ENCODE measurements around the gene SDK1.
"Not testable (repeated sequence)": the region's sequence is repeated elsewhere in the genome, so short reads cannot be mapped to it uniquely, and the experiment has no call there.

The SDK1 gene

DNA sequence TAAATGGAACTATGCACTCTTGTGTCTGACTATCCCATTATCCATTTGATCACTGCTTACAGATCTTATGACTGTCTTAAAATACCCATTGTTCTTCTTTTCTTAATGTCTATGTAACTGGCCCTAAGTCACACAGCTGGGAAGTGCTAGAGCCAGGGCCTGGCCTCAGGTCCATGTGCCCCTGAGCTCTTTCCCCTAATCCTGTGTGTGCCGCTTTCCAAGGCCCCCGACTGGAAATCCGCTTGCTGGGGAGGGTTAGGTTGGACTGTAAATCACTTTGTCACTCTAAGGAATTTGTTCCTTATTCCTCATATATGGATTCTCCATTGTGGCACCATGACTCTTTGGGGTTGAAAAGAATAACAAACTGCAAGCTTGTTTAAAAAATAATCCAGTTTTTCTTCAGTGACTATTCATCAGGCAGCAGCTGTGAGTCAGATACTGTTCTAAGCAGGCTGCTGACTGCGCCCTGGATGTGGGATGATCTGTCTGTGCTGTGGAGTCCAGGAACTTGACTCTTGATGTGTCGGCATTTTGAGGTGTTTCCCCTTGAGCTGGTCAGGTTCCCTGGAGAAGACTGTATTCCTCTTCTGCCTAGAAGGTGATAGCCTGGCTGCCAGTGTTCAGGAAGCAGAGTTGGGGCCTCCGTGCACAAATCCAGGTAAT lies 236.3 kb downstream of the SDK1 start:
- no peak for DNase-seq (ENCODE audit: low read depth in 2 of 2)

DNA sequence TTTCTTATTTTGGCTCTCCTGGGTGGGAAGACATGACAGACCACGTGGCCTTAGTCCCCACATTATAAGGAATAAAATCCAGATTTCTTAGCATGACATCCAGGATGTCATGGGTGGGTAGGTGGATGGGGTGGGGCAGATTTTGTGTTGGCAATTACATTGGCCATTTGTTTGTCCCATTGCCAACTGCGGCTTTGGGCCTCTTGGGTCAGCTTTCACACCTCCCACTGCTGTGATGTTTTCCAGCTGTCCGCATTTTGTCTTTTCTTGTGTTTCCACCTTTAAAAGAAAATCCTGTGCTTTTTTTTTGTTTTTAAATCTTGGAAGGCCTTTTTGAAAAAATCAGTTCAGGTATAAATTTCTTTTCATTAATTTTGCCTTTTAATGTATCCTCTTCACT lies 237.0 kb downstream of the SDK1 start:
- no peak for DNase-seq (ENCODE audit: low read depth in 2 of 2)

DNA sequence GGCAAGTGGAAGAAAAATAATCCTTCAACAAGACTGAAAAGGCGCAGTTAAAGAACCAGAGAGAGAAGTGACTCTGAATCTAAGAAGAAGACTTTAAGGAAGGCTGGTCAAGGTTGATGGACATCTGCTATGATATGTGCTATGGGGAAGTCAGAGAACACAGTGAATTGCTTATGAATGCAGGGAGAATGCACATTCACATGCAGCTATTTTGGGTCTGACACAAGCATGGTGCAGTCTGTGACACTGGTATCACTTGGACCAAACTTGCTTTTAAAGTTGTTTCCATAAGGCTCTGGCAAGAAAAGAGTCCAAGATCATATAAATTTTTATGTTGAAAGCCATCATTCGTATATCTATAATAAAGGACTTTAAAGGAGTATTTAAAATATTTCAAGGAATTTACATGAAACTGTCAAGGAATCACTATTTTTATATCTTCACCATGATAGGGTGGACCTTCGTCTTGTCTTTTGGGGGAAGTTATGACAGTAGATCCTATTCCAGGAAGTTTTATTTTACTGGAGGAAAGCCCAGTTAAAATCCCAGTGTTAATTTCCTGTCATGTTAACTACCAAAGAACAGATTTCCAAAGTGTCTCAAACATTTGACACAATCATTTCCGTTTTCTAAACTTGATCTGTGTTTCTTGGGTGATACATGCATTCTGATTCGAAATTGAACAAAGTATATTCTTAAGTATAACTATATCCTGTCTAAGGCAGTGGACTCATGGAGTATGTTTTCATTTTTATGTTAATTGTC lies 239.6 kb downstream of the SDK1 start:
- DNase-seq (ENCODE audit: low read depth in 2 of 2), result no peak

DNA sequence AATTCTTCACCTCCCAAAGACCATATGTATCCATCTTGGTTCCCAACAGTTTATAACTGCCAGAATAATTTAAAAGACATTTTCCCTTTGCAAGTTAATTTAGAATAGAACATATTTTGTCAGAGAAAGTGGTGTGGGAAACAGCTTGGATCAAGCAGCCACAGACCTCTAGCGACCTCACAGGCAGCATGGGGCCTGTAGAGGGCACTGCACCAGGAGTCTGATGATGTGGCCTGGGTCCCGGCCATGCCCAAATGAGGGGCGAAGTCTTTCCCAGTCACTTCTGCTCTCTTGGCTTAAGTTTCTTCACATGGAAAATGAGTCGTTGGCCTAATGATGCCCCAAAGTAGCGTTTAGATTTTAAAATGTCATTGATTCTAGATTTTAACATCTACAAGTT lies 243.2 kb downstream of the SDK1 start:
- no peak for DNase-seq (ENCODE audit: low read depth in 2 of 2)

DNA sequence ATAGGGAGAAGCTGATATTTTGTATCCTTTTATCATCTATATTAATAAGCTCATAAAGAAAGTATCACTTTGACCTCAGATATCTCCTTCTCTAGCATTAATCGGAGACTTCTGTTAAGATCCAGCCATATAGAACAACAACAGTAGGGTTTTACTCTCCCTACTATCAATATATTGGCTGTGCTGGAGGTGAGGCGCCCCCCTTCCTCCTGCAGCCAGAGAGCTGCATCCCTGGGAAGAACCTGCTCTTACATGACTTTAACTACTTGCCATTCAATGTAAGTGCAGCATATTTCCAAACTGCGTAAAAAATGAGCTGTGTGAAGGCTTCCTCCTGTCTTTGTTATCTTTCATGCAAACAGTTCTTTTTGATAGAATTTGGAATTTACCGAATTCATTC lies 247.8 kb downstream of the SDK1 start:
- DNase-seq (ENCODE audit: low read depth in 2 of 2), result no peak

DNA sequence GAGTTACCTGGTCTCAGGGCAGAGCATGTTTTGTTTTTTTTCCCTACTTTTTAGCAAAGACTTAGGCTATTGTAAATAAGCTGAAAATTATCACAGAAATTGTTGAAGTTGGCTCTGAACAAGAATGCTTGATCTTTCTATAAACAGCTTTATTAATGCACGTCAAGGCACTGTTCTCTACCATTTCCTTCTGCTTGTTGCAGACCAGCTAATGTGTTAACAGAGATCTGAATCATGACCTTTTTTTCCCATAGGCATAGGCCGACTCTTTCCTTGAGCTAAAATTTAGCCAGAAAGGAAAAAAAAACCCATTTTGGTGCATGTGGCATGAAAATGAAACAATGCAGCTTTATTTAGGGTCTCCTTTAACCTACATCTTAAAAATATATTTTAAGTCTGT lies 248.5 kb downstream of the SDK1 start:
- no peak for DNase-seq (ENCODE audit: low read depth in 2 of 2)

DNA sequence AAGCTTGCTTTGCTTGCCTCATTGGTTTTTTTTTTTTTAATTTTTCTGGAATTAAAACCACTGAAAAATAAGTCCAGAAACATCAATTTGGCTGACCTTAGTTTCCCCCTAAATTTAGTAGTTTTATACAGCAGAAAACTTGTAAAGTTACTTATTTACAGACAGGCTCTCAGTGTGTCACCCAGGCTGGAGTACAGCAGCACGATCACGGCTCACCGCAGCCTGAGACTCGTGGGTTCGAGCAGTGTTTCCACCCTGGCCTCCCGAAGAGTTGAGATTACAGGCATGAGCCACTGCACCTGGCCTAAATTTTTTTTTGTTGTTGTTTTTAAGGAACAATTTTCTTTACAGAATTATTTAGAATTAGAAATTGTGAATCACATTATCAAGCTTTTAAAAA lies 250.5 kb downstream of the SDK1 start:
- DNase-seq (ENCODE audit: low read depth in 2 of 2), result no peak

DNA sequence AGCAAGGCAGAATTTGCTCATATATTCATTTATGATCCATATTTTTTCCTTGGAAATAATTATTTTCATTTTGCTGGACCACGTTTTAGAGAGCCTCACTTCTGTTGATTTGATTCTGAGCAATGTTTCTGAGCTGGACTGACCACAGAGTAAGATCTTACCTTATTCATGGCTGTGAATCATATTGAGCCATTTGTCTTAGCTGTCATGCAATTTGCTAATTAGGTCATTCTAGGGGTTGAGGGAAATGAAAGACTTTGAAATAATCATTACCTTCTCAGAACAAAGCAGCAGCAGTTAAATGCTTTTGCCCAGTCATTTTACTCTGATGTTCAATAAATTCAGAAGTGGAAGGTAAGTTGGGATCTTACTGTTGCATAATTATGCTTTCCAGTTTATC lies 251.4 kb downstream of the SDK1 start:
- DNase-seq (ENCODE audit: low read depth in 2 of 2), result no peak

DNA sequence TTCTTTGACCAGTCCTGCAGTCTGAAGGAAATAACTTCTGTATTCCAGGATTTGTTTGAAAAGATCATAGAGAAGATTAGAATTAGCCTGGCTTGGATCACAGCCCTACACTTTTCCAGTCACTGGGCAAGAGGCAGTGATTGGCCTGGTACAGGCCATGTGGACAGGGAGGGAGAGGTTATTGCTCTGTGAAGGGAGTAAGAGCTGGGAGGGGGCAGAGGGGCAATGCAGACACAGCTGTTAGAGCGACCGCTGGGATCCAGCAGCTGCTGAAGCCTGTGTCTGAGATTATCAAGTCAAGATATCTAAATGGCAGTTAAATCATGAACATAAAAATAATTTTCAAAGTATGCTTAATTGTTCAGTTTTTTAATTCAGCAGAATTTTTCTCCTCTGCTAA lies 257.3 kb downstream of the SDK1 start:
- no peak for DNase-seq (ENCODE audit: low read depth in 2 of 2)

DNA sequence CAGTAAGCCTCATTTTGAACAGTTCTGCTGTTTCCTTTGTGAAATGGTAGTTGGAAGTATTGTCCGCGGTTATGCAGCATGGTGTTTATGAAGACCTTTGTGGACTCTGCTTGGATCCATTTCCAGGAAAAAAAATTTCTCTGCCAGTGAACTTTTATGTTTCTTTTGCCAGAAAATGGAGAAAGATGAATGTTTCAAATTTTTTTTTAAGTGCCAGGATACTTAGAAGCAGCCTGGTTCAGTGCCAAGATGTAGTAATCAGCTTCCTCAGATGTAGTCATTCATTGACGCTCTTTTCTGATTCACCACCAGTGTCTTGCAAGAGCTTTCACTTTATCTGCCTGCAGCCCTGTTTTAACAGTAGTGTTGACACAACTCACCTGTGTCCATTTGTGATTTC lies 258.2 kb downstream of the SDK1 start:
- DNase-seq (ENCODE audit: low read depth in 2 of 2), result no peak

DNA sequence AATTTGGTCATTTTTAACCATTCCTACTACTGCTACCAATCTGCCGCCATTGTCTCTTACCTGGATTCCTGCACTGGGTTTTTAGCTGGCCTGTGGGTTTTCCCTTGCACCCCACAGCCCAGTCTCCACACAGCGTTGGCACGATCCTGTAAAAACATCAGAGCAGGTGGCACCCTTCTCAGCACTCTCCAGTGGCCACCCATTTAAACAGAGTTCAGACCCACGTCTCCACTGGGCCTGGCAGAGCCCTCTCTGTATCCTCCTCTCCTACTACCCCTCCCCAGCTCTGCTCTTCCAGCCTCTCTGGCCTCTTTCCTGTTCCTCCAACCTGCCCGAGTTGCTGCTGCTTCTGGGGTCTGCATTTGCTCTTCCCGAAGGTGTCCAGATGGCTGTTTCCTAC lies 259.4 kb downstream of the SDK1 start:
- no peak for DNase-seq (ENCODE audit: low read depth in 2 of 2)

DNA sequence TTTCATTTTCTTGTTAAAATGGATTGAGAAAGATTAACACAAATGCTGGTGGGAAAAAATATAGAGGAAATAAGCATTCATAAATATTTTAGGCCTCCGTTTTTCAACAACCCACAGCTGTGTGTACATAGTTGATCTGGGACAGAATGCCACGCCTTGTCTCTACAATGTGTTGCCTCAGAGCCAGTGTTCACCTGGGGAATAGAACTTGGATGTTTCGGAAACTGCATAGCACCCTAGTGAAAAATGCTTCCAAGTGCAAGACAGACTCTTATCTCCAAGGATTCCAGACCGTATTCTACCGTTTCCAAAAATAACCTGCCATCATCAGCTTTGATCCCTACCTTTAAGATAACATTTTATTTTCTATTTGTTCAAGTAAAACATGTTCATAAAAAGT lies 260.9 kb downstream of the SDK1 start:
- no peak for DNase-seq (ENCODE audit: low read depth in 2 of 2)

DNA sequence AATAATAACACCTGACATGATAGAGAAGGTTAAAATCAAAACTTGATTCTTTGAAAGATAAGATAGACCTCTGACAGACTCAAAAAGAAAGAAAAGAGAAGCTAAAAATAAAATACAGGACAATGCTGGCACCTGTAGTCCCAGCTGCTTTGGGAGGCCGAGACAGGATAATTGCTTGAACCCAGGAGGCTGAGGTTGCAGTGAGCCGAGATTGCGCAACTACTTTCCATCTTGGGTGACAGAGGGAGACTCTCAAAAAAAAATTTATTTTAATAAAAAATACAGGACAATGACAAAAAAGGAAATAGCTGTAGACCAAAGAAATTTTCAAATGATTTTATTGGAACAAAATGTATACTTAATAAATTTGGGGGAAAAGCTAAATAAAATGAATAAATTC lies 263.2 kb downstream of the SDK1 start:
- no peak for DNase-seq (ENCODE audit: low read depth in 2 of 2)

DNA sequence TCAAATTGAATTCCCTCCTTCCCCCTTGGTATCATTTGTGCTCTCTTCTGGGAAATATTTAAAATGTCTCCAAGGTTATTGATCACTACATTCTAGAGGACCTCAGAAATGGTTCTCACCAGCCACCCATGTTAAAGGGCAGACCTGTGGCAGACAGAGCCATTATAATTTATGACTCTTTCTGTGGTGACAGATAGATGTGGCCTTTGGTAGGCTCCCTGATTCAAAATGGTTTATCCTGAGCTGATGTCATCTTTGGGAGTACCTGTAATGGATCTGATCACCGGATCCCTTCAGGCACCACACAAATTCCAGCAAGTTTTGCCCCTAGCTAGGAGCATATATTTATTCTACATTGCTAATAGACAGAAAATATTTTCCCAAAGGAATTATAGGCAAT lies 267.5 kb downstream of the SDK1 start:
- no peak for DNase-seq (ENCODE audit: low read depth in 2 of 2)

DNA sequence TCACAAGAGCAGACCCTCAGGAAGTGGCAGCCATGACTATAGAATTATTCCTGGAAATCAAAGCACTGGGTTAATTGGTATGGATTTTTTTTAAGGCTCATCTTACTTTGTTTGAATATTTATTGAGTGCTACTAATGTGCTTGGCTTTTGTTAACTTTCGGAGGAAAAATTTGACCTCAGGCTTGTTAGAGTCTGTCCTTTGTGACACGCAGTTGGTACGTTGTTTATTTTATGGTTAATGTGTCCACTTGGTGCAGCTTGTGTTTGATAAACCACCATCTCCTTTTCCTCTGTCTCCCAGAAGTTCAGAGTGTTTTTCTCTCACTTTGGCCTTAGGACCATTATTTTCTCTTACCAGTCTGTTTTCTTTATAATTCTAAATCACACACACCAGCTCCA lies 268.6 kb downstream of the SDK1 start:
- DNase-seq (ENCODE audit: low read depth in 2 of 2), result no peak

DNA sequence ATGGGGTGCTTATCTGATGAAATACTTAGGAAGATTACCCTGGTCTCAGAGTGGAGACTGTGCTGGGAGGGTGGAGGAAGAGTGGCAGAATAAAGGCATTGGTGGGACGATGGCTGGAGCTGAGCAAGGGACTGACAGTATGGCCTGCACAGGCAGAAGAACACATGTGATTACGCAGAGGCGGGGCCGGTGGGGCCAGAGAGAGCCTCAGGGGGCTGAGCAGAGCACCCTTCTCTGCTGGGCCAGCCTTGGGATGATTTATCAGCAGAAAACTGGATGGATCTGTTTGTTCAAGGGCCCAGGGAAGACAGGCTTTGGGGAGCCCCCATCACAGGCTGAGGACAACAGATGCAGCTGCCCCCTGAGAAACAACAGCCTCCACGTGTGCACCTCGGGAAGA lies 272.1 kb downstream of the SDK1 start:
- no peak for DNase-seq (ENCODE audit: low read depth in 2 of 2)

DNA sequence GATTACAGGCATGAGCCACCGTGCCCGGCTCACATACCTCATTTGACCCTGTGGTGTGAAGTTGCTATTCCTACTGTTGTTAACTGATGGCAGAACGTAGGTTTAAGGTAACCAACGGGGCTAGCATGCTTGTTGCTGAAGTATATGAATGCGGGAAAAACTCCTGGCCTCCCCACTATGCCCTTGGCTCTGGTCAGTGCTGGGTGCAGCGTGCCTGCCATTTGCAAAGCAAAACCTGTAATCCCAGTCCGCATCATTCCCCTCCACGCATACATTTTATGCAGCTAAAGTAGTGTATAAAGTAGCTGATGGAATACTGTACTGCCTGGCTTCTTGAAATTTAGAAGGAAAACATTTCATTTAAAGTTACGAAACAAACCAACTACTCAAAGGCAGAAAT lies 273.3 kb downstream of the SDK1 start:
- DNase-seq (ENCODE audit: low read depth in 2 of 2), result no peak

DNA sequence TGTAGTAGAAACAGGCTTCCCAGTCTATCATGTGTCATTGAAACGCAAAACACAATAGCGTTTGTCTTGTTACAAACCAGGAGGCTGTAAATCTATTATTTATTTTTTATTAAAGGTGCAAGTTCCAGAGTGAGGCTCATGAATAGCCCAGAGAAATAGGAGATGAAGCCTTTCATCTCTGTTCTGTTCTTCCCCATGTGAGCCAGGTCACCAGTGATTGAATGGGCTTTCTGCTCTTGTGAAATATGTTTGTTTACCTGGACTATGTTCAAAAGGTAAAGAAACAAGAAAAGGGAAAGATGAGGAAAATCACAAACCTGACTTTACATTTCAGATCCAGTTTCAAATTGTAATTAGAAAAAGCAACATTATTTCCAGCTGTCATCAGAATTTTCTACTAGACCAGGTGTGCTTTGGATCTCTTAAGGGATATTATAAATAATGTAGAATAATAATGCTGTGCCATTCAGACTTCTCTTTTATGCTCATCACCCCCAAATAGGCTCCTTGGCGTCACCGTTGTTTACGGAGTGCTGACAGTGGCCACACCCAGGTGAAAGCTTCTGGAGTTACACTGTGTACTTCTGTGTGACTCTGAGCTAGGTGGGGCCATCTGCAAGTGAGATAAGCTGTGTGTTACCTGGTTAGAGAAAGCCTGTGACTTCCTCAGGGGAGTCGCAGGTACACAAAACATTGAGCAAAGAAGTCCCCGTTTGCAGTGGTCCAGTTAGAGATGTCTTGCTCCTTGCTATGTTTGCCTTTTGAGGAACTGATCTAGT lies 274.9 kb downstream of the SDK1 start:
- no peak for DNase-seq (ENCODE audit: low read depth in 2 of 2)

DNA sequence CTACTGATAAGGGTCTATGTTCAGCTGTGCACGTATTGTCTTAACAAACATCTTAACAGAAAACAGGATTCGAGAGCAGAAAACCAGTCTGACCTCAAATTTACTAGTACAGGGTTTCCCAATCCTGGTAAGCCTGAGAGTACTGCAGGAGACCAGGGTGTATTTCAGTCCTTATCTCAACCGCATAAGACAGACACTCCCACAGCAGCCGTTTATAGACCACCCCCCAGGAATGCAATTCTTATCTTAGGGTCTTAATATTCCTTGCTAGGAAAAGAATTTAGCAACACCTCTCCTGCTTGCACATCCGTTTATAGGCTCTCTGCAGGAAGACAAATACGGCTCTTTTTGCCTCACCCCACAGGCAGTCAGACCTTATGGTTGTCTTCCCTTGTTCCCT lies 277.3 kb downstream of the SDK1 start:
- DNase-seq (ENCODE audit: low read depth in 2 of 2), result no peak

DNA sequence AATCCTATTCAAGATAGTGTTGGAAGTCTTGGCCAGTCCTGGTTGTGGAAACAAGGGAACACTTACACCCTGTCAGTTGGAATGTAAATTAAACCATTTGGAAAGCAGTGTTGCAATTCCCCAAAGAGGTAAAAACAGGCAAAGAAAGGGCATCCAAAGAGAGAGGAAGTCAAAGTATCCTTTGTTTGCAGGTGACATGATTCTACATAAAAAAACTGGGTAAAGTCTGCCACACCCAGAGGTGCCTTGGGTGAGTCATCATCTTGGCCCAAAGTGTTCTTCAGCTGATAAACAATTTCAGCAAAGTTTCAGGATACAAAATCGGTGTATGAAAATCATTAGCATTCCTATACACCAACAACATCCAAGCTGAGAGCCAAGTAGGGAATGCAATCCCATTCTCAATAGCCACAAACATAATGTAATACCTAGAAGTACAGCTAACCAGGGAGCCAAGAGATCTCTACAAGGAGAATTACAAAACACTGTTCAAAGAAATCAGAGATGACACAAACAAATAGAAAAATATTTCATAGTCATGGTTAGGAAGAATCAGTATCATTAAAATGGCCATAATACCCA lies 278.7 kb downstream of the SDK1 start:
- DNase-seq (ENCODE audit: low read depth in 2 of 2), result no peak

DNA sequence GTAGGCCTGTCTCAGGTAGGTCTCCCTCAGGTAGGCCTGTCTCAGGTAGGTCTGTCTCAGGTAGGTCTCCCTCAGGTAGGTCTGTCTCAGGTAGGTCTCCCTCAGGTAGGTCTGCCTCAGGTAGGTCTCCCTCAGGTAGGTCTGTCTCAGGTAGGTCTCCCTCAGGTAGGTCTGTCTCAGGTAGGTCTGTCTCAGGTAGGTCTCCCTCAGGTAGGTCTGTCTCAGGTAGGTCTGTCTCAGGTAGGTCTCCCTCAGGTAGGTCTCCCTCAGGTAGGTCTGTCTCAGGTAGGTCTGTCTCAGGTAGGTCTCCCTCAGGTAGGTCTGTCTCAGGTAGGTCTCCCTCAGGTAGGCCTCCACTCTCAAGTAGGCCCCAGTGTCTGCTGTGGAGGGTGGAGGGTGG lies 281.1 kb downstream of the SDK1 start:
- not testable (repeated sequence) for DNase-seq (ENCODE audit: low read depth in 2 of 2)

DNA sequence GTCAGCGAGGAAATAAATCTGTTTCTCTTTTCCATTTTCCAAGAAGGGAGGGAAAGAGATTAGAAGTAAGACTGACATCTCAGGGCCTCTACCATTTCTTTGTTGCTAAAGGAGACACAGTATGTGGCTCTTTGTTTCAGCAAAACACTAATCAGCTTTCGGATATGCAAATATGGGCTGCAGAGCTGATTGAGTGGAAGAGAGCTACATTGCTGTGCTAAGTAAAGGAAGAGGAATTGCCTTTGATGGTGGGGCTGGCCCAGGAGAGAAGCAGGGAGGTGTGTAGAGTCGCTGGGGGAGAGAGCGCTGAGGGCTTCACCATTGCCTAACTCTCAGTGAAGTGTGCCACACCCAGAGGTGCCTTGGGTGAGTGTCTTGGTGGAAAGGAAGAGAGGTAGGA lies 284.8 kb downstream of the SDK1 start:
- no peak for DNase-seq (ENCODE audit: low read depth in 2 of 2)

DNA sequence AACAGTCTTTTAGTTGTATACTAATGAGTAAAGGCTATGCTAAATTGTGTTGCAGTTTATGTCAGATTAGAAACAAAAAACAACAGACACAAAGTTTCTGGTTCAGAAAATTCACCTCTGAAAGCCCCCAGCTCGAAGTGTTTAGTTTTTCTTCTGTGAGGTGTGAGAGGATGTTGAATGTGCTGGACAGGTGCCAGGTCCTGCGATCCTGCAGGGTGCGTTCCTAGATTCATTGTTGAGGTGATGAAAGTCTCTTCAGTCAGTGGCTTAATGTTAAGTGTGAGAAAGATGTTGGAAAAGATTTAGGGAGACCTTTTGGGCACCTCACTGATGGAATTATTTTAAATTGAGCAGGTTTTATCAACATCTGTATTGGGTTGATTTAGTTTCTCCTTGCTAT lies 287.3 kb downstream of the SDK1 start:
- no peak for DNase-seq (ENCODE audit: low read depth in 2 of 2)
